ENCODE data around the gene ASAH2B. TPM values are rescaled to one million over a fixed set of nuclear protein-coding genes. Genes with fewer than 3 reads are reported as not detected.
"Not testable (repeated sequence)": the region's sequence is repeated elsewhere in the genome, so short reads cannot be mapped to it uniquely, and the experiment has no call there.

ASAH2B gene
- total and polyA plus RNA-seq, 2 of the 4 experiments (the other 2 are of a cell fraction): 3.7 to 5.0 TPM

DNA sequence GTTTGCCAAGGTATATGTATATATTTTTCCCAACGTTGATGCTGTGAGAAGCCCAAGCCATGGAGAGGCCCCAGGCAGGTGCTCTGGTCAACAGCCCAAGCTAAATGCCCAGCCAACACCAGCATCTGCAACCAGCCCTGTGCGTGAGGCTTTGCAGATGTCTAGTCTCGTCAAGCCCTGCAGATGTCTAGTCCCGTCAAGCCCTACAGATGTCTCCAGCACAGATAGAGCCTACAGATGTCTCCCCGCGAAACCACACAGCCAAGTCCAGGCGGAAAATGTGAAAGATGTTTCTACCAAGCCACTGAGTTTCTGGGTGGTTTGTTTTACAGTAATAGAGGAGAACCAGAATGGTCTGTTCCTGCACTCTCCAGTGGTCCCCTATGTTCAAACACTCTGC lies 36.7 kb upstream of the ASAH2B start:
- BruUV-seq (replicated peaks); H4K20me1 ChIP-seq (ENCODE audit: insufficient read depth, low read length); H4K5ac ChIP-seq (ENCODE audit: low read depth, low read length); H3K4ac ChIP-seq (ENCODE audit: low read depth, low read length); dilution Hi-C loops (cut with HindIII; ENCODE audit: low sequenced_read_pairs, unreplicated experiment); H4K8ac ChIP-seq (ENCODE audit: low read depth in 2 of 2, low read length in 2 of 2); H2AK5ac ChIP-seq (ENCODE audit: low read depth, low read length); H2BK15ac ChIP-seq (ENCODE audit: low read depth, low read length); H3K9me3 ChIP-seq (ENCODE audit: control insufficient read depth, insufficient read depth, low read length); ATAC-seq (ENCODE audit: low read depth); H3K9ac ChIP-seq (ENCODE audit: low read depth, low read length); in situ Hi-C loops (cut with MboI; ENCODE audit: low sequenced_read_pairs); POLR2A ChIA-PET (ENCODE audit: unreplicated experiment); H3K4me2 ChIP-seq (ENCODE audit: low read depth, low read length); H3K79me1 ChIP-seq (ENCODE audit: low read depth in 1 of 2, low read length in 2 of 2); H3K36me3 ChIP-seq (ENCODE audit: control insufficient read depth, insufficient read depth, low read length); H4K91ac ChIP-seq (ENCODE audit: insufficient read depth, low read depth, low read length); H3K9me1 ChIP-seq (ENCODE audit: insufficient read depth, low read length); H3K27ac ChIP-seq (ENCODE audit: insufficient read depth, low read length); H3K27me3 ChIP-seq (ENCODE audit: control insufficient read depth, insufficient read depth, low read length); H2AFZ ChIP-seq (replicated peaks; ENCODE audit: low read length, poor library complexity); H2BK20ac ChIP-seq (ENCODE audit: low read depth, low read length); H2BK5ac ChIP-seq (ENCODE audit: low read depth, low read length, poor library complexity, severe bottlenecking); H3K23ac ChIP-seq (ENCODE audit: low read depth, low read length); H3K56ac ChIP-seq (ENCODE audit: extremely low read depth, insufficient read depth, low read length); DNase-seq; CTCF ChIA-PET; intact Hi-C loops (cut with micrococcal nuclease); H2AK9ac ChIP-seq (replicated peaks; ENCODE audit: low read depth, low read length, poor library complexity); H3K4me1 ChIP-seq (ENCODE audit: control insufficient read depth, insufficient read depth, low read length); H2BK120ac ChIP-seq (ENCODE audit: low read depth, low read length); H3K18ac ChIP-seq (ENCODE audit: low read depth, low read length); H3K14ac ChIP-seq (replicated peaks; ENCODE audit: low read depth, low read length); H3K4me3 ChIP-seq (ENCODE audit: insufficient read depth, low read depth, low read length): not testable (repeated sequence)
- no CpG with 5 or more reads among the region's 7 CpGs for WGBS, 2 experiments (ENCODE audit: extremely low coverage in 2 of 2, insufficient read length in 1 of 2)

GRCh38 chr10:50704436-50705079 lies 35.2 kb upstream of the ASAH2B start:
- POLR2A ChIA-PET (ENCODE audit: unreplicated experiment); H3K9me3 ChIP-seq (ENCODE audit: control insufficient read depth, insufficient read depth, low read length); H3K18ac ChIP-seq (ENCODE audit: low read depth, low read length); H3K14ac ChIP-seq (replicated peaks; ENCODE audit: low read depth, low read length); H3K4me3 ChIP-seq (ENCODE audit: insufficient read depth, low read depth, low read length); H3K36me3 ChIP-seq (ENCODE audit: control insufficient read depth, insufficient read depth, low read length); H4K20me1 ChIP-seq (ENCODE audit: insufficient read depth, low read length); H3K9me1 ChIP-seq (ENCODE audit: insufficient read depth, low read length); H3K9ac ChIP-seq (ENCODE audit: low read depth, low read length); H2AK9ac ChIP-seq (replicated peaks; ENCODE audit: low read depth, low read length, poor library complexity); H2BK15ac ChIP-seq (ENCODE audit: low read depth, low read length); H2AFZ ChIP-seq (replicated peaks; ENCODE audit: low read length, poor library complexity); H3K79me1 ChIP-seq (ENCODE audit: low read depth in 1 of 2, low read length in 2 of 2); H3K56ac ChIP-seq (ENCODE audit: extremely low read depth, insufficient read depth, low read length); ATAC-seq (ENCODE audit: low read depth); H2AK5ac ChIP-seq (ENCODE audit: low read depth, low read length); CTCF ChIA-PET; dilution Hi-C loops (cut with HindIII; ENCODE audit: low sequenced_read_pairs, unreplicated experiment); H2BK120ac ChIP-seq (ENCODE audit: low read depth, low read length); H4K8ac ChIP-seq (ENCODE audit: low read depth in 2 of 2, low read length in 2 of 2); H2BK20ac ChIP-seq (ENCODE audit: low read depth, low read length); intact Hi-C loops (cut with micrococcal nuclease); in situ Hi-C loops (cut with MboI; ENCODE audit: low sequenced_read_pairs); H3K27ac ChIP-seq (ENCODE audit: insufficient read depth, low read length); BruUV-seq (replicated peaks); H3K4me1 ChIP-seq (ENCODE audit: control insufficient read depth, insufficient read depth, low read length); H3K4ac ChIP-seq (ENCODE audit: low read depth, low read length); H4K91ac ChIP-seq (ENCODE audit: insufficient read depth, low read depth, low read length); H2BK5ac ChIP-seq (ENCODE audit: low read depth, low read length, poor library complexity, severe bottlenecking); H3K23ac ChIP-seq (ENCODE audit: low read depth, low read length); H4K5ac ChIP-seq (ENCODE audit: low read depth, low read length); H3K27me3 ChIP-seq (ENCODE audit: control insufficient read depth, insufficient read depth, low read length); H3K4me2 ChIP-seq (ENCODE audit: low read depth, low read length): not testable (repeated sequence)
- DNase-seq: peak; percentile 2
- no CpG with 5 or more reads among the region's 5 CpGs for WGBS, 2 experiments (ENCODE audit: extremely low coverage in 2 of 2, insufficient read length in 1 of 2)

Measured in IMR-90 (cell line).